ENCODE data around the gene ATP6AP2.
"Not testable (repeated sequence)": the region's sequence is repeated elsewhere in the genome, so short reads cannot be mapped to it uniquely, and the experiment has no call there.

The ATP6AP2 gene, protein sequence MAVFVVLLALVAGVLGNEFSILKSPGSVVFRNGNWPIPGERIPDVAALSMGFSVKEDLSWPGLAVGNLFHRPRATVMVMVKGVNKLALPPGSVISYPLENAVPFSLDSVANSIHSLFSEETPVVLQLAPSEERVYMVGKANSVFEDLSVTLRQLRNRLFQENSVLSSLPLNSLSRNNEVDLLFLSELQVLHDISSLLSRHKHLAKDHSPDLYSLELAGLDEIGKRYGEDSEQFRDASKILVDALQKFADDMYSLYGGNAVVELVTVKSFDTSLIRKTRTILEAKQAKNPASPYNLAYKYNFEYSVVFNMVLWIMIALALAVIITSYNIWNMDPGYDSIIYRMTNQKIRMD

DNA sequence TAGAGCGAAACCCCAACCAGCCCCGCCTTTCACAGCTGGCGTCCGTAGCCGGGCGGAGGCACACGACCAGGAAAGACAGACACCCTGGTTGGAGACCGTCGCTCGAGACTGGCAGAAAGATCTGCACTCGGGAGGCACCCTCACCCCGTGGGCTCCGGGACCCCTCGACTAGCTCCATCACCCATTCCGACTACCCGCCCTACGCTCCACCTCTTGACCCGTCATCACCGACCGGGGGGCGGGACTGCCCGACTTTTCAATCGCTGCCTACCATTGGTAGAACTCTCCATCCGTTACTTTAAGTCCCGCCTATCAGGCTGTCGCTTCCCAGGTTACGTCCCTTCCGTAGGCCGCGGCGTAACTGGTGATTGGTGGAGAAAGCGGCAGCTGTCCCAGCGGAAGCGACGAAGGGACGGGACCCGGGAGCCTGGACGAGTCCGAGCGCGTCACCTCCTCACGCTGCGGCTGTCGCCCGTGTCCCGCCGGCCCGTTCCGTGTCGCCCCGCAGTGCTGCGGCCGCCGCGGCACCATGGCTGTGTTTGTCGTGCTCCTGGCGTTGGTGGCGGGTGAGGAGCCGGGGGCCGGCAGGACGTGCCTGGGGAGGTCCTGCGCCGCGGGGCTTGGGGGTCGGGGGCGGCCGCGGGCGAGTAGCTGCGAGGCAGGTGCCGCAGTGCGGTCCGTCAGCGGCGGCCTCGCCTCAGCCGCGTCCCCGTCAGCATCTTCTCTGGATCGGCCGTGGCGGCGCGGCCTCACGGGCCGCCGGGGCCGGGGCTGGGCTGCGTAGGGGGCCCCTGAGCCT is at the start of gene ATP6AP2:
TSS of gene ATP6AP2 (plus strand) at position 434 of the 799 bp plus-strand sequence. CDS start at position 530, 96 bp downstream.
- DNase-seq = peak; percentile 76 to 88

GRCh38 chrX:40531056-40531826 is 49.5 kb upstream of the ATP6AP2 start:
- no peak for DNase-seq

GRCh38 chrX:40537310-40537709 is 43.5 kb upstream of the ATP6AP2 start:
- DNase-seq = no peak

GRCh38 chrX:40538406-40538805 is 42.4 kb upstream of the ATP6AP2 start:
- no peak for DNase-seq

DNA sequence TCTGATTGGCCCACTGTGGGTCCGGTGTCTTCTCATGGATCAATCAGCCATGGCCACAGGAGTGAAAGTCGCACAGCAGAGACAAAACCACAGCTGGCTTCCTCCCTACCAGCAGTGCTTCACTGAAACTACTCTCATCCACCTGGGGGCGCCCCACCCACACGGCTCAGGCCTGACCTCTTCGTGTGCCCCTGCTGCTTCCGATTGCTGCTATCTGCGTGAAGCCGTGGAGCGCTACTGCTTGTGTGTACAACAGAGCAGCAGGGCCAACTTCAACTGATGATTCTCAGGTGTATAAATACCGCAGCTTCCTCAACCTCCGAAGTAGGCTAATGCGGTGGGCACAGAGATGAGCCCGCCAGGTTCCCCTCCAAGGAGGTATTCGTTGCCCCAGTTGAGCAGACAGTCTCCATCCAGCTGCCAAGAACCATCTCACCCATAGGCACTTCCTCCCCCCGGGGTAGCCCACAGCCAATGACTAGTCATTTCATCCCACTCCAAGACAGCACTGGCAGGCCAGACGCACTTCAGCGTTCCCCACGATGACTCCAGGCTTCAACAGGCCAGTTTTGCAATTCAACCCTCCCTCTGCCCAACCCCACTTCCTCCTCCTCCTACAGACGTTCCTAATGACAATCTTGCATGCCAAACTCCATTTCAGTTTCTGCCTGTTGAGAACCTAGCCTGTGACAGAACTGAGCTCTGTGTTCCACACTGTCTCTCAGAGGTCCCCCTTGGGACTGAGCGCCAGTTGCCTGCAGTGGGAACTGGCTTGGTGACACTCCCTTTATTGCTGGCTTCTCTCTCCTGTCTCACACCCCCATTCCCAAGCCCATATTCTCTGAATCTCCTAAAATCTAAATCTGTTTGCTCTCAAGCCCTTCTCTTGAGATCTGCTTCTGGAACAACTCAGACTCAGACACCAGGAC is 41.3 kb upstream of the ATP6AP2 start:
- peak; percentile 36 to 56 for DNase-seq

GRCh38 chrX:40542208-40542607 is 38.6 kb upstream of the ATP6AP2 start:
- DNase-seq = no peak

- DNase-seq = no peak
These were observed 37.8 kb upstream of the ATP6AP2 start for GRCh38 chrX:40542972-40543371.

DNA sequence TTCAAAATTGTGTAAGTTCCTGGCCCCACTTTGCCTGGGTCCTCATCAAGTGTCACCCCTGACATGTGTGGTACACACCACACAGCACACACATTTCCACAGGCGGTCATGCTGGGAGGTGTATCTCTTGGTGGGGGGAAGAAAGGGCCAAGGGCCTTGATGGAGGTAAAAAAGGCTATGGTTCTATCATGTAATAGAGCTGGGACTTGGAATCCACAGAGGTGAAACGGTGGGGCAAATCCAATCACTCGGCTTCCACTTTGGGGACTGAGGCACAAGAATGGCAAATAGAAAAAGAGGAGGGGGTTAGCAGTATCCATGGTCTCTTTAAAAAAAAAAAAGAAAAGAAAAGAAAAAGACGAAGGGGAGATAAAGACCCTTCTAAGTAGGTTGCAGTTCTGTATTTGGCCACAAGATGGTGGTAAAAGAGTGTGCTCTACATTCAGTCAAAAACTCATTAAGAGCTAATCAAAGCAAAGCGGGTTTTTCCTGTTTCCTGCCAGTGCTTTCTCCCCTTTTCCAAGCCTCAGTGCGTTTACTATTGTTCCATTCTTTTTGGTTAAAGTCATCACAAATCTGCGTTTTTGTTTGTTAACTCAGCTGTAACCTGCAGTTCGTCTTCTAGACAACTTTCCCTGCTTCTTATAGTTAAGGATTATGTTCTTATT is 37.0 kb upstream of the ATP6AP2 start:
- DNase-seq = no peak

GRCh38 chrX:40544343-40545266 is 36.2 kb upstream of the ATP6AP2 start:
- no peak for DNase-seq

DNA sequence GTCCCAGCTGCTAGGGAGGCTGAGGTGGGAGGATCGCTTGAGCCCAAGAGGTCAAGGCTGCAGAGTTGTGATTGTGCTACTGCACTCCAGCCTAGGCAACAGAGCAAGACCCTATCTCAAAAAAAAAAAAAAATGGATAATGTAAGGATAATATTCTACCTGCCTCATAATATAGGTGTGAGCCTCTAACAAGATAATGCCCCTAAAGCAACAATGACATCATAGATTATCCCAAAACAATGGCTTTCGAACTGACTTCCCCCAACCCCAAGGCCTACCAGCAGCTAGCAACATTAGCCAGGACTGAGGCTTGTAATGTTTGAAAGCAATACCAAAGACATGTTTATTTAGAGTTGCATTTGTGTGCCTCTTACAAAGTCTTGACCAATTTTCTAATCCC is 33.9 kb upstream of the ATP6AP2 start:
- no peak for DNase-seq

- no peak for DNase-seq
These were observed 30.7 kb upstream of the ATP6AP2 start for GRCh38 chrX:40550066-40550465.

DNA sequence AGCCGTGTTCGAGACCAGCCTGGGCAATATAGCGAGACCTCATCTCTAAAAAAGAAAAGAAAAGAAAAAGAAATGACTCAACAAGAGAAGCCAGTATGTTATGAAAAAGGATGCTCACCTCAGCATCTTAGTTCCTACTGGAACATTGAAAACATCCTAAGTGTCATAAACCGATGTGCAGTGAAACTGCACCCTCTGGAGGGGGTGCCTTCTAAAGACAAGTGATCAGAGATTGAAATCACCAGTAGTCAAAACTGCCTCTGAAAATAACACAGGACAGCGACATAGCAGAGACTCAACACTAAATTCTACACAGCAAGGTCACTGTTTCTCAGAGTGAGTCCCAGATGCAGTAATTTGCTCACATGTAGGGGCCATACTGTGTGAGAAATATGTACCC is 28.0 kb upstream of the ATP6AP2 start:
- no peak for DNase-seq

DNA sequence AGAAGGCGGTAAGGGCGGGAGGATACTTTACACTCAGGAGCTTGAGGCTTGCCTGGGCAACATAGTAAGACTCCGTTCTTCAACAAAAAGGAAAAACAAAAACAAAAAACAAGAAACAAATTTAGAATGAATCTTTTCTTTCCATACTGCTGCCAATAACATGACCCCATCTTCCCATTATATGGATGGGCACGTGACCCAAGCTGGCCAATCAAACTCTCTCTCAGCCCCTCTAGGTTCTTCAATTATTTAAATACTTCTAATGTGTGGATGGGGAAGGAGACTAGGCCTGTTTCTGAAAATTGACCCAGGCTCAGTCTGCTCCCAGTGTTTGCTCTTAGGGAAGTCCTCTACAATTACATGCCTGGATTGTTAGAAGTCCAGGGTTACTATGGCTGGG is 22.2 kb upstream of the ATP6AP2 start:
- no peak for DNase-seq

DNA sequence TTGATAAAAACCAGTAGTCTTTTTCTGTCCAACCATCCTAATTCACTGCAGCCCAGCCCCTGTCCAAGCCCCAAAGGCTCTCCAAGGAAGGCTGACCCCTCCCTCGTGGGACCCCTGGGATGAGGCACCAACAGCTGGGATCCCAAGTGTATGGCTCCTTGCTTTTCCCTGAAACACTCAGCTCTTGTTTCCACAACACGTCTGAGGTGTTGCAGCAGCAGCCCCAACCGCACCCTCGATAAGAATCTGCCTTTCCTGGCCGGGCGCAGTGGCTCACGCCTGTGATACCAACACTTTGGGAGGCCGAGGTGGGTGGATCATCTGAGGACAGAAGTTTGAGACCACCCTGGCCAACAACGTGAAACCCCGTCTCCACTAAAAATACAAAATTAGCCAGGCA is 17.0 kb upstream of the ATP6AP2 start:
- no peak for DNase-seq

GRCh38 chrX:40564447-40564846 is 16.3 kb upstream of the ATP6AP2 start:
- DNase-seq = no peak

DNA sequence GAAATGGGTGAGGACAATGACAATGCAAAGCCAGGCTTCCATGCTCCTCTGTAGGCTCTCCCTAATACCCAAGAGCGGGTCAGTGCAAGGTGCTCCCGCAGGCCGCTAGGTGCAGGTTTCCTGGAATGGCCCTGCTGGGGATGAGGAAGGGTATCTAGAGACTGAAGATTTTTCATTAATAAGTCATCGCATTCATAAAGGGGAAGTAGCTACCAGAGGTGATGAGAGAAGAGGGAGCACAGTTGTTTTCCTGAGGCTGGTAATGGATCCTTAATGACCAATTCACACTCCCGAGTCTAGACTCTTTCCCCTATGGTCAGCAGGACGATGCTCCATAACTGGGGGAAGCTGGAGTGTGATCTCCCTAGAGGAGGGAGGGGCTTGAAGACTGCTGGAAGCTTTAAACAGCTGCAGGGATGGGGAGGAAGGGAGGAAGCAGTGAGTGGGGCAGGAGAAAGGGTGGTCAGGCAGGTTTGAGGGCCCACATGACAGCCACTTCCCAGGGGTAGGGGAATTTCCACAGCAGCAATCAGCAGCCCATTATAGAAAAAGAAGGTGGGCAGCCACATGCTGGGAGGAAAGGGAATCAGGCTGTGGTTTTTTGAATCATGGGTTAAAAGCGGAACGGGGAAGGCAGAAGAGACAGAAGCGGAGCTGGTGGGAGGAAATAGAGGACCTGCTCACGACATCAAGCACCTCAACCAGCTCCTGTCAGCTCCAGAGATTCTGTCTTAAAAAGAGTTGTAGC is 10.2 kb upstream of the ATP6AP2 start:
- DNase-seq = peak in 1 of 2 experiments; percentile 21

GRCh38 chrX:40571164-40571563 is 9.6 kb upstream of the ATP6AP2 start:
- DNase-seq = peak; percentile 13 to 35

DNA sequence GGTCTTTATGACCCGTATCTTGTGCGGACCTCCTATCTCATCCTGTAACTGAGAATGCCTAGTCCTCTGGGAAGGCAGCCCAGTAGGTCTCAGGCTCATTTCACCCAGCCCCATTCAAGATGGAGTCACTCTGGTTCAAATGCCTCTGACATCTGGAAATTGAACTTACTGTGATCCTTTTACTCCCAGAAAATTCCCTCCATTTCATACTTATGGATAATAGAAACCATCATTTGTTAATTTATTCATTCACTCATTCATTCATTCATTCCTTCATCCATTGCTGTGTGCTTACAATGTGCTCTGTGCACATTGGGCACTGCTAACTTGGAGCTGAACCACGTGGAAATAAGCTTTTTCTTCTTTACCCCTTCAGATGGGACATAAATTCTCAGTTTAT is 9.2 kb upstream of the ATP6AP2 start:
- DNase-seq = no peak

- DNase-seq = no peak
These were observed 7.0 kb upstream of the ATP6AP2 start for GRCh38 chrX:40573763-40574162.

GRCh38 chrX:40575411-40575810 is 5.4 kb upstream of the ATP6AP2 start:
- DNase-seq = not testable (repeated sequence)

Measured in stimulated activated CD4-positive, alpha-beta T cell treated with anti-CD3 and anti-CD28 coated beads, Interleukin-4, amount 100 ng/mL, for 4 hours (primary cell).